Measurements from ENCODE around the gene SELL. TPM values are rescaled to one million over a fixed set of nuclear protein-coding genes. Genes with fewer than 3 reads are reported as not detected.
"Not testable (repeated sequence)": the region's sequence is repeated elsewhere in the genome, so short reads cannot be mapped to it uniquely, and the experiment has no call there.

The SELL gene
- total RNA-seq, 2 experiments from 2014 or later = 61.4 to 85.1 TPM

GRCh38 chr1:169679692-169680091 is 31.7 kb downstream of the SELL start:
- Mint-ChIP-seq H3K9me3 (ENCODE audit: low read depth) (no peaks in the 10 kb centered on the region), H3K27me3 (peaks cover 6% of the 10 kb centered on the region), H3K36me3 (no peaks in the 10 kb centered on the region), H3K27ac (no peak overlapping the region), H3K4me1 (peaks cover 38% of the 10 kb centered on the region), H3K4me3 (no peak overlapping the region)
- ATAC-seq (no peak), DNase-seq (no peak)
- CTCF ChIA-PET = interaction anchor here (1.1 to 2.1 kb wide), 2 partner anchors 14 to 78 kb away, joined by 3 to 5 read pairs; no protein-coding TSS in a partner anchor

- H3K27me3 Mint-ChIP-seq = peaks cover 2% of the 10 kb centered on the region
- H3K36me3 Mint-ChIP-seq = no peaks in the 10 kb centered on the region
- peaks cover 25% of the 10 kb centered on the region for H3K4me1 Mint-ChIP-seq
- H3K27ac Mint-ChIP-seq = no peak overlapping the region
- no peak overlapping the region for H3K4me3 Mint-ChIP-seq
- DNase-seq (no peak), ATAC-seq (no peak)
- peaks cover 2% of the 10 kb centered on the region for H3K9me3 Mint-ChIP-seq (ENCODE audit: low read depth)
- CTCF ChIA-PET = interaction anchor here (0.8 to 1.8 kb wide), 3 partner anchors 13 to 36 kb away, joined by 3 to 5 read pairs (median 3); no protein-coding TSS in a partner anchor
These were observed 35.4 kb downstream of the SELL start for GRCh38 chr1:169676001-169676400.

- H3K27ac Mint-ChIP-seq = no peak overlapping the region
- CTCF ChIA-PET = interaction anchor here (1.4 kb wide), 1 partner anchor 11 kb away, joined by 6 read pairs; no protein-coding TSS in a partner anchor
These were observed 40.6 kb downstream of the SELL start for GRCh38 chr1:169670836-169671235.

GRCh38 chr1:169670244-169670643 is 41.2 kb downstream of the SELL start:
- DNase-seq; H3K27ac Mint-ChIP-seq; H3K4me3 Mint-ChIP-seq; H3K9me3 Mint-ChIP-seq (ENCODE audit: low read depth); H3K27me3 Mint-ChIP-seq; ATAC-seq: not testable (repeated sequence)
- peaks cover 28% of the 10 kb centered on the region for H3K4me1 Mint-ChIP-seq
- CTCF ChIA-PET = interaction anchor here (1.4 kb wide), 1 partner anchor 11 kb away, joined by 6 read pairs; no protein-coding TSS in a partner anchor
- peaks cover 12% of the 10 kb centered on the region for H3K36me3 Mint-ChIP-seq

More at GRCh38 chr1:169670836-169671235, 40.6 kb downstream of the SELL start:
- peaks cover 12% of the 10 kb centered on the region for H3K36me3 Mint-ChIP-seq
- H3K4me3 Mint-ChIP-seq = no peak overlapping the region
- peaks cover 31% of the 10 kb centered on the region for H3K4me1 Mint-ChIP-seq
- peaks cover 4% of the 10 kb centered on the region for H3K27me3 Mint-ChIP-seq
- DNase-seq (no peak), ATAC-seq (no peak)
- peaks cover 2% of the 10 kb centered on the region for H3K9me3 Mint-ChIP-seq (ENCODE audit: low read depth)

GRCh38 chr1:169667699-169668596 is 43.5 kb downstream of the SELL start:
- Mint-ChIP-seq H3K4me1 (peaks cover 28% of the 10 kb centered on the region), H3K4me3 (peak overlapping the region; percentile 46), H3K27ac (peak overlapping the region; percentile 86), H3K36me3 (peaks cover 12% of the 10 kb centered on the region)
- CTCF ChIA-PET; ATAC-seq; DNase-seq; H3K27me3 Mint-ChIP-seq; H3K9me3 Mint-ChIP-seq (ENCODE audit: low read depth): not testable (repeated sequence)

GRCh38 chr1:169667227-169667639 is 44.2 kb downstream of the SELL start:
- DNase-seq, H3K27me3 Mint-ChIP-seq: not testable (repeated sequence)

GRCh38 chr1:169662680-169663079 is 48.7 kb downstream of the SELL start:
- H3K27me3 Mint-ChIP-seq; H3K4me3 Mint-ChIP-seq; CTCF ChIA-PET; H3K9me3 Mint-ChIP-seq (ENCODE audit: low read depth); ATAC-seq; H3K27ac Mint-ChIP-seq; DNase-seq: not testable (repeated sequence)
- peaks cover 13% of the 10 kb centered on the region for H3K36me3 Mint-ChIP-seq
- peaks cover 22% of the 10 kb centered on the region for H3K4me1 Mint-ChIP-seq

More at GRCh38 chr1:169667227-169667639, 44.2 kb downstream of the SELL start:
- peaks cover 12% of the 10 kb centered on the region for H3K36me3 Mint-ChIP-seq
- peaks cover 28% of the 10 kb centered on the region for H3K4me1 Mint-ChIP-seq
- not testable (repeated sequence) for H3K9me3 Mint-ChIP-seq (ENCODE audit: low read depth)
- CTCF ChIA-PET = interaction anchor here (1.6 kb wide), 1 partner anchor 45 kb away, joined by 3 read pairs; no protein-coding TSS in a partner anchor
- peak overlapping the region; percentile 46 for H3K4me3 Mint-ChIP-seq
- peak overlapping the region; percentile 86 for H3K27ac Mint-ChIP-seq
- ATAC-seq = peak; percentile 71

- H3K36me3 Mint-ChIP-seq; H3K4me3 Mint-ChIP-seq; H3K27me3 Mint-ChIP-seq; CTCF ChIA-PET; DNase-seq; H3K27ac Mint-ChIP-seq; H3K9me3 Mint-ChIP-seq (ENCODE audit: low read depth); ATAC-seq: not testable (repeated sequence)
- H3K4me1 Mint-ChIP-seq = peaks cover 15% of the 10 kb centered on the region
These were observed 50.4 kb downstream of the SELL start for GRCh38 chr1:169661066-169661465.

- ATAC-seq; H3K27me3 Mint-ChIP-seq; H3K9me3 Mint-ChIP-seq (ENCODE audit: low read depth); CTCF ChIA-PET; DNase-seq; H3K4me3 Mint-ChIP-seq; H3K36me3 Mint-ChIP-seq; H3K27ac Mint-ChIP-seq: not testable (repeated sequence)
- H3K4me1 Mint-ChIP-seq = peaks cover 15% of the 10 kb centered on the region
These were observed 52.6 kb downstream of the SELL start for GRCh38 chr1:169658777-169659176.

- Mint-ChIP-seq H3K27me3 (peaks cover 3% of the 10 kb centered on the region), H3K4me3 (no peak overlapping the region), H3K27ac (no peak overlapping the region), H3K9me3 (ENCODE audit: low read depth) (peaks cover 6% of the 10 kb centered on the region), H3K4me1 (peaks cover 14% of the 10 kb centered on the region), H3K36me3 (peaks cover 7% of the 10 kb centered on the region)
- DNase-seq (no peak), ATAC-seq (no peak)
- CTCF ChIA-PET = no interaction called here
These were observed 57.5 kb downstream of the SELL start for GRCh38 chr1:169653873-169654272.

- CTCF ChIA-PET = no interaction called here
- H3K9me3 Mint-ChIP-seq (ENCODE audit: low read depth) = peaks cover 3% of the 10 kb centered on the region
- no peaks in the 10 kb centered on the region for H3K27me3 Mint-ChIP-seq
- H3K4me3 Mint-ChIP-seq = no peak overlapping the region
- no peak overlapping the region for H3K27ac Mint-ChIP-seq
- DNase-seq (no peak), ATAC-seq (no peak)
- H3K4me1 Mint-ChIP-seq = peaks cover 4% of the 10 kb centered on the region
- no peaks in the 10 kb centered on the region for H3K36me3 Mint-ChIP-seq
These were observed 60.4 kb downstream of the SELL start for GRCh38 chr1:169651035-169651434.

GRCh38 chr1:169650551-169650950 is 60.9 kb downstream of the SELL start:
- Mint-ChIP-seq H3K27me3 (no peaks in the 10 kb centered on the region), H3K36me3 (no peaks in the 10 kb centered on the region), H3K4me1 (peaks cover 4% of the 10 kb centered on the region), H3K4me3 (no peak overlapping the region), H3K27ac (no peak overlapping the region), H3K9me3 (ENCODE audit: low read depth) (peaks cover 3% of the 10 kb centered on the region)
- DNase-seq = no peak
- CTCF ChIA-PET = interaction anchor here (0.9 kb wide), 1 partner anchor 62 kb away, joined by 3 read pairs; no protein-coding TSS in a partner anchor
- no peak for ATAC-seq

- CTCF ChIA-PET = no interaction called here
- Mint-ChIP-seq H3K4me3 (no peak overlapping the region), H3K4me1 (peaks cover 4% of the 10 kb centered on the region), H3K27me3 (no peaks in the 10 kb centered on the region), H3K36me3 (no peaks in the 10 kb centered on the region), H3K9me3 (ENCODE audit: low read depth) (no peaks in the 10 kb centered on the region), H3K27ac (no peak overlapping the region)
- ATAC-seq = no peak
- DNase-seq = no peak
These were observed 62.7 kb downstream of the SELL start for GRCh38 chr1:169648709-169649108.

GRCh38 chr1:169648187-169648586 is 63.2 kb downstream of the SELL start:
- H3K4me1 Mint-ChIP-seq = peaks cover 4% of the 10 kb centered on the region
- CTCF ChIA-PET = interaction anchor here (0.9 kb wide), 1 partner anchor 13 kb away, joined by 3 read pairs; no protein-coding TSS in a partner anchor
- H3K27me3 Mint-ChIP-seq = peaks cover 3% of the 10 kb centered on the region
- H3K36me3 Mint-ChIP-seq = no peaks in the 10 kb centered on the region
- H3K9me3 Mint-ChIP-seq (ENCODE audit: low read depth) = no peaks in the 10 kb centered on the region
- H3K4me3 Mint-ChIP-seq = no peak overlapping the region
- DNase-seq = no peak
- no peak for ATAC-seq
- H3K27ac Mint-ChIP-seq = no peak overlapping the region
